Testis (tissue), 3 donors: Measurements from ENCODE around the gene RIN2. TPM values are rescaled to one million over a fixed set of nuclear protein-coding genes. Genes with fewer than 3 reads are reported as not detected.

ENCODE experiments used
- DNase-seq: peaks from one replicate; pipeline ENCODE4 v3.0.0-alpha.2; 2019
- H3K27ac ChIP-seq, 2 donors: fragments of 200-600 bp; sonication (generic); one replicate each; pipeline ENCODE4 v1.5.1; 2019
- H3K27me3 ChIP-seq: fragments of 200-600 bp; sonication (generic); one replicate; pipeline ENCODE4 v1.5.1; 2019
- H3K36me3 ChIP-seq: fragments of 200-600 bp; sonication (generic); one replicate; pipeline ENCODE4 v1.5.1; 2017; ENCODE audit warnings: low read depth; ENCODE audit errors: missing control alignments
- H3K4me1 ChIP-seq: fragments of 200-600 bp; sonication (generic); one replicate; pipeline ENCODE4 v1.5.1; 2019
- H3K4me3 ChIP-seq, 2 donors: fragments of 200-600 bp; sonication (generic); one replicate each; pipeline ENCODE4 v1.5.1; 2017 to 2019
- H3K9me3 ChIP-seq: fragments of 200-600 bp; sonication (generic); one replicate; pipeline ENCODE4 v1.5.1; 2017
- CTCF ChIP-seq, 3 experiments: fragments of 450-650 bp in 2 of 3; fragments of 200-600 bp in 1 of 3; sonication (generic) in 1 of 3; IDR thresholded peaks; one replicate each; pipeline ENCODE4 v1.5.1; 2016 to 2019; ENCODE audit warnings: antibody characterized with exemption in 3 of 3, mild to moderate bottlenecking in 2 of 3, moderate library complexity in 1 of 3
- POLR2A ChIP-seq: fragments of 450-650 bp; IDR thresholded peaks from one replicate; pipeline ENCODE4 v1.6.1; 2017; ENCODE audit warnings: antibody characterized with exemption, mild to moderate bottlenecking, moderate library complexity
- WGBS, 2 donors: methylation state at CpG; one replicate each; pipeline ENCODE4 v1.1.5; 2018; 5-methylcytosine and 5-hydroxymethylcytosine counted together
- intact Hi-C: fragments of 100-400 bp; cut with DNase I; formaldehyde crosslinking; loops from one replicate; pipeline ENCODE4 v1.15.1; 2023; ENCODE audit warnings: low total_unique reads
- polyA plus RNA-seq: library from polyadenylated mRNA; stranded (reverse); fragments of 350-450 nt; fragmentation: Illumina TruSeq; extraction: RNeasy Lipid Tissue Mini Kit (QIAGEN cat#74804); gene quantifications from one replicate; pipeline ENCODE4 v1.2.3, GENCODE V29; 2014; ENCODE audit warnings: low read depth, low replicate concordance; ENCODE audit not compliant: insufficient read depth
- total RNA-seq, 2 donors: library from RNA; depleted of rRNA; stranded (reverse); fragments of >200 nt; gene quantifications; one replicate each; pipeline ENCODE4 v1.2.3, GENCODE V29; 2016

RIN2 gene
- total and polyA plus RNA-seq, 3 donors from 2014 or later, result 9.1 to 29.2 (median 16.0) TPM

- no peak for TF ChIP-seq CTCF (IDR thresholded peaks at IDR 0.05)
- TF ChIP-seq POLR2A, result no peak
- H3K4me3 ChIP-seq, result no peak overlapping the region
- 94% methylated on average over 9 of the region's 9 CpGs for WGBS, 2 donors
- no peaks in the 10 kb centered on the region for H3K36me3 ChIP-seq
- DNase-seq, result no peak
- no peaks in the 10 kb centered on the region for H3K9me3 ChIP-seq
- no peaks in the 10 kb centered on the region for H3K4me1 ChIP-seq
- intact Hi-C loops, result no loop called here
- H3K27me3 ChIP-seq, result no peaks in the 10 kb centered on the region
- H3K27ac ChIP-seq, result no peak overlapping the region
These were observed 15.0 kb upstream of the RIN2 start for GRCh38 chr20:19742974-19743639.

- no peaks in the 10 kb centered on the region for H3K9me3 ChIP-seq
- DNase-seq, result no peak
- no peak overlapping the region for H3K27ac ChIP-seq
- H3K4me1 ChIP-seq, result no peaks in the 10 kb centered on the region
- WGBS, 2 donors, result 70 to 80% methylated on average over 1 of the region's 1 CpG
- intact Hi-C loops, result no loop called here
- H3K4me3 ChIP-seq, result no peak overlapping the region
- H3K36me3 ChIP-seq, result no peaks in the 10 kb centered on the region
- no peaks in the 10 kb centered on the region for H3K27me3 ChIP-seq
- TF ChIP-seq POLR2A (no peak), CTCF (IDR thresholded peaks at IDR 0.05) (no peak)
These were observed 14.4 kb upstream of the RIN2 start for GRCh38 chr20:19743640-19743995.

GRCh38 chr20:19745106-19745505 lies 13.0 kb upstream of the RIN2 start:
- TF ChIP-seq CTCF (IDR thresholded peaks at IDR 0.05) (no peak), POLR2A (no peak)
- 96 to 98% methylated on average over 3 of the region's 3 CpGs for WGBS, 2 donors
- DNase-seq, result no peak

GRCh38 chr20:19745584-19745983 lies 12.5 kb upstream of the RIN2 start:
- Histone ChIP-seq H3K9me3 (no peaks in the 10 kb centered on the region), H3K27ac (no peak overlapping the region), H3K27me3 (no peaks in the 10 kb centered on the region), H3K4me3 (no peak overlapping the region), H3K36me3 (no peaks in the 10 kb centered on the region), H3K4me1 (no peaks in the 10 kb centered on the region)
- no peak for DNase-seq
- 77 to 85% methylated on average over 1 of the region's 1 CpG for WGBS, 2 donors
- intact Hi-C loops, result no loop called here
- TF ChIP-seq CTCF (IDR thresholded peaks at IDR 0.05) (no peak), POLR2A (no peak)

More at GRCh38 chr20:19745106-19745505, 13.0 kb upstream of the RIN2 start:
- no peak overlapping the region for H3K4me3 ChIP-seq
- no peaks in the 10 kb centered on the region for H3K9me3 ChIP-seq
- no peaks in the 10 kb centered on the region for H3K36me3 ChIP-seq
- H3K27ac ChIP-seq, result no peak overlapping the region
- intact Hi-C loops, result no loop called here
- H3K27me3 ChIP-seq, result no peaks in the 10 kb centered on the region
- no peaks in the 10 kb centered on the region for H3K4me1 ChIP-seq

- intact Hi-C loops, result no loop called here
- H3K27ac ChIP-seq, result no peak overlapping the region
- WGBS, 2 donors, result 92 to 93% methylated on average over 1 of the region's 1 CpG
- no peaks in the 10 kb centered on the region for H3K27me3 ChIP-seq
- no peaks in the 10 kb centered on the region for H3K36me3 ChIP-seq
- no peaks in the 10 kb centered on the region for H3K4me1 ChIP-seq
- no peak overlapping the region for H3K4me3 ChIP-seq
- no peak for DNase-seq
- no peak for TF ChIP-seq CTCF (IDR thresholded peaks at IDR 0.05)
- no peak for TF ChIP-seq POLR2A
- H3K9me3 ChIP-seq, result no peaks in the 10 kb centered on the region
These were observed 11.7 kb upstream of the RIN2 start for GRCh38 chr20:19746396-19746795.
